Cerebellar nuclear complex (tissue), 1 donor: Measurements from ENCODE around the gene APOA5.

Experiments used
- DNase-seq, 2 experiments: peaks; one replicate each; lab custom pipeline; 2025; lab: John Stamatoyannopoulos, UW

The APOA5 gene

DNA sequence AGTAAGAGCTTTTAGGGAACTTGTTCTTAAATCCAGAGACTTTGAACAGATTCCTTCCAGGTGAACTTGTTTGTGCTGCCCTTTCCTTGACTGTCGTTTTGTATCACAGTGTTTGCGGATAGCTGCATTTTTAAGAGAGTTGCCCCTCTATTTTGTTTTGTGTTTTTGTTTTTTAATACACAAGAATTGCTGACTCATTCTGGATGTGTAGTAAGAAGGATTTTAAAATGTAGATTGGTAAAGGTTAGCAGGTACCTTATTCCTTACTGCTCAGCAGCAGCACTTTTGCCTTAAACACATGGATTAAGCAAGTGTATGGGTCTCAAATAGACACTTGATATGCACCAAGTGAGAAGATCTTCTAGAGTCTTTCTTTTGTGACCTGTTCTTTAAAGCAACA is 8.9 kb upstream of the APOA5 start:
- DNase-seq = no peak

DNA sequence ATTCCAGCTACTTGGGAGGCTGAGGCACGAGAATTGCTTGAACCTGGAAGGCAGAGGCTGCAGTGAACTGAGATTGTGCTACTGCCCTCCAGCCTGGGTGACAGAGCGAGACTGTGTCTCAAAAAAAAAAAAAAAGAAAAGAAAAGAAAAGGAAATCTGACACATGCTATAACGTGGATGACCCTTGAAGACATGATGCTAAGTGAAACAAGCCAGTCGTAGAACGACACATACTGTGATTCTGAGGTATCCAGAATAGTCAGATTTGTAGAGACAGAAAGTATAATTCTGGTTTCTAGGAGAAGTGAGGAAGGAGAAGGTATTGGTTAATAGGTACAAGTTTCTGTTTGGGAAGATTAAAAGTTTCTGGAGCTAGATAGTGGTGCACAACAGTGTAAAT is 6.7 kb upstream of the APOA5 start:
- no peak for DNase-seq

DNA sequence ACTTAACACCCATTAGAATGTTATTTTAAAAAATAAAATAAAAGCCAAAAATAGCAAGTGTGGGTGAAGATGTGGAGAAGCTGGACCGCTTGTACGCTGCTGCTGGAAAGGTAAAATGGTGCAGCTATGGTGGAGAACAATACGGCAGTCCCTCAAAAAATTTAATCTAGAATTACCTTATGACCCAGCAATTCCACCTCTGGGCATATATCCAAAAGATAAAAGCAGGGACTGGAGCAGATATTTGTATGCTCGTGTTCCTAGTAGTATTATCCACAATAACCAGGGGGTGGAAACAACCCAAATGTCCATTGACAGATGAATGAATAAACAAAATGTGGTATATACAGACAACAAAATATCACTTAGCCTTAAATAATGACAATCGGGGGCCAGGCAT is 6.1 kb upstream of the APOA5 start:
- no peak for DNase-seq

DNA sequence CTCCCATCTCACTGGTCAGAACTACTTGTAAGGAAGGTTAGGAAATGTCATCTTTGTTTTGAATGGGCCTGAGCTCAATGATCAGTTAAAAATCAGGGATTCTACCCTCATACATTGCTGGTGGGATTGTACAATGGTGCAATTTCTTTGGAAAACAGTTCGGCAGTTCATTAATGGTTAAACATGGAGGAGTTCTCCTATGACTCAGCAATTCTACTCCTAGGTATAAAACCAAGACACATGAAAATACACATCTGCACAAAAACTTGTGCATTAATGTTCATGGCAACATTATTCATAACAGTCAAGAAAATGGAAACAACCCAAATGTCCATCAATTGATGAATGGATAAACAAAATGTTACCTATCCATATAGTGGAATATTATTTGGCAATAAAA is 4.9 kb upstream of the APOA5 start:
- DNase-seq = no peak

DNA sequence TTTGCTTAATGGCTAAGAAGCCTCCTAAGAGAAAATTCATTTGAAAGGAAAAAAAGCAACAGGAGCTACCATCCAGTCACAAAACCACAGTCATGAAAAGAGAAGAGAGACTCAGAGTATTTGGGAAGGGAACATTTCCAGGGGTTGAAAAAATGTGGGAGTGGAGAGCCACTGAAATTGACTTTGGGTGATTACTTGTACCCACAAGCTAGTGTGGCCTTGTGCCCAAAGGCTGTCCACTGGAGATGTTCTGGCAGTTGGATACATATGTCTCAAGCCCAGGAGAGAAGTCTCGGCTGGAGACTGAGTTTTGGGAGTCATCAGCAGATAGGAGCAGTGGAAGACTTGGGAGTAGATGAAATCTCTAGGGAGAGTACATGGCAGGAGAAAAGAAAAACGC is 3.2 kb upstream of the APOA5 start:
- no peak for DNase-seq

- DNase-seq = no peak
These were observed 2.1 kb upstream of the APOA5 start for GRCh38 chr11:116793772-116794097.

- no peak for DNase-seq
These were observed 1.4 kb upstream of the APOA5 start for GRCh38 chr11:116792869-116793771.

DNA sequence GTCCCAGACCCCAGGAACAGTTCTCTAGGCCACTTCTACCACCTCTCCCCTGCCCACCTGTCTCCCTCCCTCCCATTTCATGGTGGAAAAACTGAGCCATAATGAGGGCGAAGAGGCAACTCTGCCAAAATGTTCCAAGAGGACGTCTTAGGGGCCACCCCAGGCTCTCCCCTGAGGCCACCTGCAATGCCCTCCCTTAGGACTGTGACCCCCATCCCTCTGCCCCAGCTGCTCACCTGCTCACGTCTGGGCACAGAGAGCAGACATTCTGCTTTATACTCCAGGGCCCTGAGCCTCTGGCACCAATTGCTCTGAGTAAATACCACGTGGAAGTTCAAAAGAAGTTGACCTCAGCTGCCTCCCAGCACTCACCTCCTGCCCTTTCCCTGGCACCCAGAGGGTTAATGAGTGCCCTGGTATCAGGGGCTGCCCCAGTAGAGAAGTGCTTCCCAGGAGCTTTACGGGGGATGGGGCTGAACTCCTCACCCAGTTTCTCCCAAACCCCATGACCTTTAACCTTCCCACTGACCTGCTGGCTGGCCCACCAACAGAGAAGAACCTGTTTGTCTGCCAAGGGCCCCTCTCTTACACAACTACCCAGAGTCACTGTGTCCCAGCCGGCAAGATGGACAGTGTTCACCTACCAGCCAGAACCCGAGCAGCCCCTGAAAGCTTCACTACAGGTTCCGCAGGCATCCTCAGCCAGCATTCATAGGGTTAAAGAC is 627 bp upstream of the APOA5 start:
- no peak for DNase-seq

DNA sequence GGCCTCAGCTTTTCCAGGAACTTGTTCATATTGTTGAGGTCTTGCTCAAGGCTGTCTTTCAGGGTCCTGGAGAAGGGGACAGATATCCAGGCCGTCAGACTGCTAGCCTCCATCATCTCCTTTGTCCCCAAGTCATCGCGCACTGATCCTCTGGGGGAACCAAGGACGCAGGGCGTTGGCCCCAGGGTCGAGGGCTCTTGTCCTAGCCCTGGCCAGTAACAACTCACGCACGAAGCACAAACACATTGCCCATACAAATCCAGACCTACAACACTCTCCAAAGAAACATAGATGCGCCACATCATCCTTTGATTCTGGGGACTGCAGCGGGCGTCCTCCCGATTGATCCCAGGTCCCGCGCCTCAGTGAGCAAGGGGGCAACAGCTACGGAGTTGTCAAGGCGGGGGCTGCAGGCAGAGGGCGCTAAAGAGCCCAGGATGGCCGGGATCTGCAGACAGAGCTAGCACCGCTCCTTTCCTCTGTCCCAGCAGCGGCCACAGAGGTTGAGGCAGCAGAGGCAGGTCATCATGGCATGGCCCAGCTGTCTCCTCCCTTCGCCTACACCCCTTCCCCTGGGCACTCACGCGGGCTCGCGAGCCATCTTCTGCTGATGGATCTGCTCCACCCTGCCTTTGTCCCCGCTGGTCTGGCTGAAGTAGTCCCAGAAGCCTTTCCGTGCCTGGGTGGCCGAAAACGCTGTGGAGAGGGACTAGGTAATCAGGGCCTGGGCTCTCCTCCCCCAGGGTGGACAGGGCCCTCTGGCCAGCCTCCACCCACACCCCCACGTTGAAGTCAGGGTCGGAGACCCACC is 472 bp downstream of the APOA5 start:
- DNase-seq = peak in 1 of 2 experiments; percentile 46

DNA sequence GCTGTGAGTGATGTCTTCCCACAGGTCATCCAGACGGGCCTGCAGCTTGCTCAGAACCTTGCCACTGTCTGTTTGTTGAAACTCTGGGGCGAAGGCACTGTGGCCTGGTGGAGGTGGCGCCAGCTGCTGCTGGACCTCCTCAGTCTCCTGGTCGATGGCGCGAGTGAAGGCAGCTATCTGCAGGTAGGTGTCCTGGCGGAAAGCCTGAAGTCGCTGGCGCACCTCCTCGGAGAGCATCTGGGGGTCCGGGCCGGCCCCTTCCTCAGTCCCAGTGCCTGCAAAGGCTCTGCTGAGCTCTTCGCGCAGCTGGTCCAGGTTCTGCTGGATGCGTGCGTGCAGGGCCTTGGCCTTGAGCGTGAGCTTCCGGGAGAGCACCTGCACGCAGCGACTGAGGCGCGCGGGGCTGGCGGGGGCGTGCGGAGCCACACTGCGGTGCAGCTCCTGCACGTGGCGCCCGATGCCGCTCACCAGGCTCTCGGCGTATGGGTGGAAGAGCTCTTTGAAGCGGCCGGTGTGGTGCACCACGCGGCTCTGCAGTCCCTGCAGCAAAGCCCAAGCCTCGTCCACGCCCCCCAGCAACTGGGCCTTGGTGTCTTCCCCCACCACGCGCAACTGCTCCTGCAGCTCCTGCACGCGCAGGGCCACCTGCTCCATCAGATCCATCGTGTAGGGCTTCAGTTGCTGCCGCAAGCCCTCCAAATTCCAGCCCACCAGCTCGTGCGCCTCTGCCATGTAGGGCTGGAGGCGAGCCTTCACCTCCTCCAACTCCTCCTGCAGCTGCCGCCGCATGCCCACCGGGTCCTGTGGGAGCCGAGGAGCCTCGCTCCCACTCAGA is 1.3 kb downstream of the APOA5 start:
- DNase-seq = no peak

DNA sequence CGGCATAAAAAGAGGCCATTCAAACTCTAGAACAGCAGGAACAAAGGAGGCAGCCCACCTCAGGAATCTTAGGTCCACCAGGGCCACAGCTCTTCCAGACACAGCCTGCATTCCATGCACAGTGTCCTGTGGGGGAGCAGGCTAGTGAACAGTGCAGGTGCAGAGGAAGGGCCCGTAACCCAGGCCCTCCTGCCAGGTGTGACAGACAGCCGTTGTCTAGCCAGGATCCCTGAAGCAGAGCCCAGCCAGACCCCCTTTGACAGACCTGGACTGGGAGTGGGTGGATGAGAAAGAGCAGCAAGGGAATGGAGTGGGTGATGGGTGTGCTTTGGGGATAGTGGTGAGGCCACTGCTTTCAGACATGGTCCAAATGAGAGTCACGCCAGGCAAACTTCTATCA is 2.7 kb downstream of the APOA5 start:
- no peak for DNase-seq

DNA sequence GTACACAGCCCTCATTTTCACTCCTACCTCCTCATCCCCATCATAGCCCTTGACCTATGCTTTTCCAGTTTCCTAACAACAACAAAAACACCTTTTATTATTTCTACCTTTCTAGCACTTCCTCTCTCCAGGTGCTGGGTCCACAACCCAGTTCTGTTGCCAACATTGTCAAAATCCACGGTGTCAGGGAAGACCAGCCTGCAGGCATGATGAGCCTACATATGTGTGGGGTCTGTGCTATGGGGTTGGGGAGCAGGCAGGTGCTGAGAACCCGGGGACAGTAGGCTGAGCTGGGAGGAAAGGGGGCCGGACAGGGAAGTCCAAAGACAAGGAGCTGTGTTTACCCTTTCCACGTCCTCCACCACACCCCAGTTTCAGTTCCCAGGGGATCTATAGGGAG is 3.1 kb downstream of the APOA5 start:
- no peak for DNase-seq

DNA sequence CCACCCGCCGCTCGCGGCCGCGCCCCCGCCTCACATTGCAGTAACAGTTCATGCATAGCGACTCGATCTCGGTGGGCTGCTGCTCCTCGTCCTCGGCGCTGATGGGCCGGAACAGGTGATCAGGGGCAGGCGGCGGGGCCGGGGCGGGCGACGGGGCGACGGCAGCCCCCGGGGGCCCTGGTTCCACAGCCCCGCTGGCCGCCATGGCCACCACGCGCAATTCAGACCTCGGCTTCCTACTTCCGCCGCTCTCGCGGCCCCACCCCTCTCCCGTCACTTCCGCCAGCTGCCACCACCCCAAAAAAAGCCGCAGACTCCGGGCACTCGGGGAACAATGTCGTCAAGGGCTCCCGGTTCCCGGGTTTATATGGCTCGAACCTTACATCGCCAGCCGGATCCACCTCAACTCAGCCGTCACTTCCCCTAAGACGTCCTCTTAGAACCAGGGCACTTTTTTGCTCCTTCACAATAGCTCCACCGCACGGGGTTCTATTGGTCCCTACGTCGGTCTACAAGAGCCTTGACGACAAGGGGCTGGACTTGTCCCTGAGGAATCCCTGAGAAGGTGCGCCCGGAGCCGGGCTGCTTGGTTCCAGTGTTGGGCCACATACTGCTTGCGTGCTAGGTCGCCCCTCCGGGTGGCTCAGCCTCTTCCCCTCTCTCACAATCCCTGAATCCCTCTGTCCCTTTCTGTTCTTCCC is 3.7 kb downstream of the APOA5 start, which contains the start of gene ZPR1:
Gene ZPR1 (minus strand): TSS at position 238 of the 701 bp plus-strand sequence. CDS start 33 bp downstream, at position 205.
- DNase-seq = peak in 1 of 2 experiments; percentile 29

DNA sequence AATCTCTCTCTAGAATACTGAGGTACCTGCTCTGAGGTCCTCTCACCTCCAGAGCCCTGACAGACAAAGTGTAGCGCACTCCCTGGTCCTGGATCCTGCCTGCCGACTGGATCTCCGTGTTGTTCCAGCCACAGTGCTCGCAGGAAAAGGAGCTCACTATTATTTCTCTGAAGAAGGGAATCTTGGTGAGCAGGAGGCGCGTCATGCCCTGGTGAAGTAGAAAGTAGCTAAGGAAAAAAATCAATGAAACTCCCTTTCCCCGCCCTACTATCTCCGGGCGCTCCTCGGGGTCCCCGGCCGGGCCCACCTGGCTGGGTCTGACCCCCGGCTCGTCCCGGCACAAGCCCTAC is 4.3 kb downstream of the APOA5 start:
- no peak for DNase-seq

GRCh38 chr11:116786966-116787365 is 4.7 kb downstream of the APOA5 start:
- DNase-seq = no peak

GRCh38 chr11:116786326-116786725 is 5.4 kb downstream of the APOA5 start:
- DNase-seq = no peak

DNA sequence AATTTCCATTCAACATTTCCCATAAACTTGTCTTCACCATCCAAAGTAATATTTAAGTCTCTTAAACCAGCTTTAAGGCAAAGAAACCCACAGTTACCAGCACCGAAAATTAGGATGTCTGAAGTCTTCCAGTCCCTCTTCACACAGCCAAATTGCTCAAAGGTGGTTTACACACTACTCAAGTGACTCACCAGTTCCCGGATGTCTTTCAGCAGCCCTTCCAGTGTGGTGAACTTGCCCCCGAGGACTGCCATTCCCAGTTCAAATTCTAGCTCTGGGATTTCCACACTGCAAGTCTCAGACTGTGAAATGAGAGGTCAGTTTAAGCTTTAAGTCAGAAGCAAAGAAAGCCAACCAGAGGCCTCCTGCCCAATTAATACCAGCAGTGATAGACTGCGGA is 9.0 kb downstream of the APOA5 start:
- DNase-seq = no peak

DNA sequence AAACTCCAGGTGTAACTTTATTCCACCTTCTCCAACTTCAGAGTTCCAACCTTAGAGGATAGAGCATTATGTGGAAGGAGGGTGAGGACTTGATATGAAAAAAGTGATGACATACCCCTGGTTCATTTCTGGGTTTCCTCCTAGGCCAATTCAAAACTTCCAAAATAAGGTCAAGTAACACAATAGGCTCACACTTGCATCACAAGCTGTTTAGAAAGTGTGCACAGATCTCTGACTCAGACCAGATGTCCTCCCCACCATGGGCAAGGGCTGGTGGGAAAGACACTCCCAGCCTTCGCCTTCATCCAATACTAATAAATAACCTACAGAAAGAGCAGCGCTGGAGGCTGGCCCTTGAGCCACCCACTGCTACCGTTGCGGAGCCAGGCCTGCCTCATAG is 13.1 kb downstream of the APOA5 start:
- no peak for DNase-seq

GRCh38 chr11:116777056-116777455 is 14.6 kb downstream of the APOA5 start:
- no peak for DNase-seq

- no peak for DNase-seq
These were observed 15.1 kb downstream of the APOA5 start for GRCh38 chr11:116776522-116776984.

DNA sequence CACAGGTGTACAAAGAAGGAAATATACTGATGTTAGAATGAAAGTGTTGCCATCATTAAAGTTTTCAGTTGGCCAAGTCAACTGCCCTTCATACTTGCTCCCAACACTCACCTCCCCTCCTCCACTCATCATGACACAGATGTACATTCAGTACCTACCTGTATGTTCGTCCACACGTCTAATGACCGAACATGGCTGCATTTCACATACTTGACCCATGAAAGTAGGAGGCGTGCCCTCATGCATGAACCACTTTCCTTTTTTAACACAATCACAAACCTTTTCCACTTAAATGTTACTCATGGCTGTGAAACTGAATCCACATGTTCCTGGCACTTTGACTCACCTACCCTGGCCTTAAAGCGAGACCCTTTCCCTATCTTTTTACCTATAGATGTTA is 15.7 kb downstream of the APOA5 start:
- no peak for DNase-seq
